ENCODE data around the gene TOP1.

TOP1 gene

DNA sequence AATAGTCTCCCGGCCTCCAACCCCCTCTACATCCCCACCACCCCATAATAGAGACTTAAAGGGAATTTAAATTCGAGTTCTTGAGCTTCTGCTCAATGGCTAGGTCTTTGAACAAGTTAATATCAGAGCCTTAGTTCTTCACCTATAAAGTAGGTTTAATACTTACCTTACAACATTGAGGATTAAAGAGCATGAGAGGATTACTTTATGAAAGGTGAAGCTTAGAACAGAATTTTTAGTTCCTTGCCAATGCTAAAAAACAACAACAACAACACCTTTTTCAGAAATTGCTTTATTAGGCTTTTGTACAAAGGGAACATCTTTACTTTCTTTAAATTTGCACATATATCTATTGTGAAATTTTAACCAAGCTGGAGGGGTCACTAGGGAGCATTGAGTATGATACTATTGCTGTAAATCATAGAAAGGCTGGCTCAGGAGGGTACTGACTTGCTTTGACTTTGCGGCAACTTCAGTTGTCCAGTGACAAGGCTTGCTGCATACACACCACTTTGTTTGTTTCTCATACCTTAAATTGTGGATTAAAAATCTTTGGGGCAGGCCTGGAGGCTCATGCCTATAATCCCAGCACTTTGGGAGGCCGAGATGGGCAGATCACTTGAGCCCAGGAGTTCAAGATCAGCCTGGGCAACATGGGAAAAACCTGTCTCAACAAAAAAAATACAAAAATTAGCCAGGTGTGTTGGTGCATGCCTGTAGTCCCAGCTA lies 9.7 kb downstream of the TOP1 start:
- DNase-seq, result no peak

DNA sequence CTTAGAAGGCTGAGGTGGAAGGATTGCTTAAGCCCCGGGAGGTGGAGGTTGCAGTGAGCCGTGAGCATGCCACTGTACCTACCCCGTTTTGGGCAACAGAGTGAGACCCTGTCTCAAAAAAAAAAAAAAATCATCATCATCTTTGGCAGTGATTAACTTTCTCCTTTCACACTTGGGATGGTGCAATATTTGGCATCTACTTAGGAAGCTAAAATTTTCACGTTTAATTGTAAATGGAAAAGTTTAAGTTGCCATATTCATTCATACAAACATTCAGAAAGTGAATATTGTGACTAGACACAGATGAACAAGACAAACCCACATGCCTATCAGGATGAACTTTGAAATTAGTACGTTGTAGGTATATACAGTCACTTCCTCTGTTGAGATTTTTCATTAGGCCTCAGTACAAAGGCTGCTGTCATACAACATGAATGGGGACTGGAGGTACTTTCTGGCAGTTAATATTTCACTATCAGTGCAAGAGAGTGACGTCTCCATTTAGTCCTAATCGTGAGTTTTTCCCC lies 10.3 kb downstream of the TOP1 start:
- no peak for DNase-seq

DNA sequence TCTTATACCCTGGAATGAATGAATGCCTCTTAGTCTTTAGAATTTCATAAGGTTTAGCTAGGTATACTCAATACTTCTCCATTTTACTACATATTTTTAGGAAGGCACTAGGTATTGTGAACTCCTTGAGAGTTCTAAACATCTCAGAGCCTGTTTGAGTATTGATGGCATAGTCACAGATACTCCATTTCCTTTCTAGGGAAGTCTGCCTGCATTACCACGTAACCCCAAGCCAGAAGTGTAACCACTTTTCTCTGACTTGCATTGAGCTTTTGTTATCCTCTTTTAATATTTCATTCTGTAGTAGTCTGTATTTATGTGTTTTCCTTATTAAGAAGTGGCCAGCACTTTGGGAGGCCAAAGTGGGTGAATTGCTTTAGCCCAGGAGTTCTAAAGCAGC lies 12.2 kb downstream of the TOP1 start:
- no peak for DNase-seq

GRCh38 chr20:41041693-41042092 lies 13.1 kb downstream of the TOP1 start:
- no peak for DNase-seq

DNA sequence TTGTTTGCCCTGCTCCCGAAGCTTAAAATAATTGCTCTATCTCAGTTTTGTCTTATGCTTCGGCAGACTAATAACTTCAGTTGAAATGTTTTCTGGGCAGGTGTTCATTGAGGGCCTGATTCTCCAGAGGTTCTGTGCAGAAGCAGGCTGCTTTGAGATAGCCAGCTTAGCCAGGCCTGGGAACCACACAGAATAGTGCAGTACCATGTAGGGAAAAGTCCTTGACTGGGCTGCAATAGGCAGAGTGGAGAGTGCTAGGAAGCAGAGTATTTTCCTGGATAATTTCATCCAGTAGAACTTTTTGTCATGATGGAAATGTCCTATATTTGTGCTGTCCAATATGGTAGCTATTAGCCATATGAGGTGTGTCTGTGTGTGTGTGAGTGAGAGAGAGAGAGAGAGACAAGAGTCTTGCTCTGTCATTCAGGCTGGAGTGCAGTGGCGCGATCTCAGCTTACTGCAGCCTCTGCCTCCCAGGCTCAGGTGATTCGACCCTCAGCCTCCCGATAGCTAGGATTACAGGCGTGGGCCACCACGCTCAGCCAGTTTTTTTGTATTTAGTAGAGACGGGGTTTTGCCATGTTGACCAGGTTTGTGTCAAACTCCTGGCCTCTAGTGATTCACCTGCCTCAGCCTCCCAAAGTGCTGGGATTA lies 15.9 kb downstream of the TOP1 start:
- no peak for DNase-seq

DNA sequence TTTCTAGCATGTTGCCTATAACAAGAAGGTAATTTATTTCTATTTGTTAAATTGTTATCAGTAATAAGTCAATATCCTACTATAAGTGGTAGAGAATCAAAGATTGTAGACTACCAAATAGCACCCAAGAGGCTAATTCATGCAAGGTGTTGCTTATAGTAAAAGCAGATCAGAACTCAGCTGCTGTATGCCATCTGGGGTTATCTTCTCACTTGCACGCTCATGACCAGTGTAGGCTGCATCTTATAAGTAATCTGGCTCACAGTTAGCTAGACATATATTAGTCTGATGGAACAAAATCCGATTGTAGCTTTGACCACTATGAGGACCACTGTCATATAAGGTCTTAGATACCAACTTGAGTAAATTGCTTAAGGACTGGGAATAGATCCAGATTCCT lies 17.0 kb downstream of the TOP1 start:
- DNase-seq, result no peak

GRCh38 chr20:41046716-41047115 lies 18.1 kb downstream of the TOP1 start:
- DNase-seq, result no peak

DNA sequence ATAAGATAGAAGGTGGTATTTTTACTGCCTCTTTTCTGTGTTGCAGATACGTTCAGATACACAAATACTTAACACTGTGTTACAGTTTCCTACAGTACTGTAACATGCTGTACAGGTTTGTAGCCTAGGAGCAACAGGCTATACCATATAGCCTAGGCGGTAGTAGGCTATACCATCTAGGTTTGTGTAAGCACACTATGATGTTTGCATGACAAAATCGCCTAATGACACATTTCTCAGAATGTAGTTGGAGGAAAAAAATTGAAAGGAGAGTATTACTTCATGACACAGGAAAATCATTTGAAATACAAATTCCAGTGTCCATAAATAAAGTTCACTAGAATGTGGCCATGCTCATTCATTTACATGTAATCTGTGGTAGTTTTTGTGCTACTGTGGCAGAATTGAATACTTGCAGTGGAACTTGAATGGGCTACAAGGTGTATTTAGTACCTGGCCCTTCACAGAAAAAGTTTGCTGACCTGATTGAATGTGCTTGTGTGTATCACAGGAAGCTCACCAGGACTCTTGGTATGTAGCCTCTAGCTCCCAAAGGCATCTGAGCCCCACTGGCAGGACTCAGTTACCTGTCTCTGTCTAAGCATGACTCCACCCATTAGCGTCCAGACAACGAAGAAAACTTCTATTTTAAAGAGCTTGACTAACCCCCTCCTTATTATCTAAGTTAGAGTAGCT lies 18.8 kb downstream of the TOP1 start:
- no peak for DNase-seq

- no peak for DNase-seq
Observed at GRCh38 chr20:41047975-41048305, 19.3 kb downstream of the TOP1 start.

- DNase-seq, result no peak
Observed at GRCh38 chr20:41048461-41049301, 20.1 kb downstream of the TOP1 start.

DNA sequence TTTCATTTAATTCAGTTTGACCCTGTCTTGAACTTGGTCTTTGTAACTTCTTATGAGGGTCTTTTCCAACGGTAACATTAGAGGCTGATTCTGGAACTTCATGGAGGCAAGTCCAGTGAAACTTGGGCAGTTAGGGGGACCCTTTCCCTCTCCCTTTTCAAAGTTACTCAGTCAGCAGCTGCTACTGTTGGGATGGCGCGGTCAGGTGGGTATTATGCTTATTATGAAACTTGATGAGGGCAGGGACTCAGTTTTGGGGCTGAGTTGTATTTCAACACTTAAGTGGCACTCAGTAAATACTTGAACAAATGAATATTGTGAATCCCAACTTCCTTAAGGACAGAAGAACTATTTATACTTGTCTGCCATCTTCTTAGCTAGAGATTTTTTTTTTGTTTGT lies 20.8 kb downstream of the TOP1 start:
- no peak for DNase-seq

GRCh38 chr20:41050361-41051008 lies 21.9 kb downstream of the TOP1 start:
- no peak for DNase-seq

GRCh38 chr20:41051009-41051825 lies 22.6 kb downstream of the TOP1 start:
- no peak for DNase-seq

DNA sequence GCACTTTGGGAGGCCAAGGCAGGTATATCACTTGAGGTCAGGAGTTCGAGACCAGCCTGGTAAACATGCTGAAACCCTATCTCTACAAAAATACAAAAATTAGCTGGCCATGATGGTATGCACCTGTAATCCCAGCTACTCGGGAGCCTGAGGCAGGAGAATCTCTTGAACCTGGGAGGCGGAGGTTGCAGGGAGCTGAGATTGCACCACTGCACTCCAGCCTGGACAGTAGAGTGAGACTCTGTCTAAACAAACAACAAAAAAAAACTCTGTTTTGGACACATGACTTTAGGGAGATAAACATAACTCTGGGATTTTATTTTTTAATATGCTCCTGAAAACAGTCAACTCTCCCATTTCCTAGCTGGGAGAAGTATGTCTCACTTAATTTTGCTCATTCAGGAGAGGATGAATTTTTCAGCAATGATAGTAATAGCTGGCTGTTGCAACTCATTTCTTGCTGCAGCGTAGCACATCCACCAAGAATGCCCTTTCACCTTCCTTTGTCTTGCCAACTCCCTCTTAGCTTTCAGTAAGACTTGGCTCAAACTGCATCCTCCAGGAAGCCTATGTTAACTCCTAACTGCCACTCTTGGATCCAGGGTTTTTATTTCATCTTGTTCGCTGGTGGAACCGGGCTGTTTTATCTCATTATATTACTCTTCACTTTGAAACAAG lies 24.3 kb downstream of the TOP1 start:
- no peak for DNase-seq

GRCh38 chr20:41054070-41054846 lies 25.6 kb downstream of the TOP1 start:
- DNase-seq, result peak; percentile 12

DNA sequence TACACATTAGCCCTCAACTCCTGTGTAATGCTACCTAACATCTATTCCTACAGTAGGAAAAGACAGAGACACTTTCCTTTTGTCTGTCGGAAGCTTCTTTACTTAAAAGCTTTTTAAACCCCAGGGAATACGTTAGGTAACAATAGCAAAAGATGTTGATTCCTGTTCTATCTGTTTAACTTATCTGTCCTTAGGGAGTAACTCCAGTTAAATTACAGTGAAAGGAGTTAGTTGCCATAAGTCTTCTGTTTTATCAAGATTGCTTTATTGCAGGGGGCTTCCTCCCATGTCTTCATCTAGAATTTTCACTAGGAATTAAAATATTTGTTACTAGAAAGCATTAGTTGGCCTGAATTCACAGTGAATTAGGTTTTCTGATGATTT lies 26.2 kb downstream of the TOP1 start:
- no peak for DNase-seq

DNA sequence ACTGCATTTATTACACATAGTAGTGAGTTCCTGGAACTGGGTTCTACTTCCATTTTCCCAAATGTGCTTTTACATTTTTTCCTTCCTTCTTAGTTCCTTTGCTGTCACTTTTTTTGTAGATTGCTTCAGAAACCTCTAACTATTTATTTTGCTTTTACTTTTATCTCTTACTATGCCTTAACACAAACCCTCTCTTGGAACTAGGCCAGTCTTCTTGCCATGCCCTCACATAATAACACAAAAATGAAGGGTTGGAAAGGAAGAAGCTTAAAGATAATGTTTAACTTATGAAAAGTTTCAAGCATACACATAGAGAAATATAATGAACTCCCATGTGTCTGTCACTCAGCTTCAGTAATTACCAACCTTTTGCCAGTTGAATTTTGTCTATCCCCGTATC lies 27.1 kb downstream of the TOP1 start:
- no peak for DNase-seq

- peak; percentile 19 for DNase-seq
Observed at GRCh38 chr20:41057999-41058673, 29.5 kb downstream of the TOP1 start.
